Activated CD4-positive, CD25-positive, alpha-beta regulatory T cell (primary cell): Measurements from ENCODE around the gene NBPF3.
"Not testable (repeated sequence)": the region's sequence is repeated elsewhere in the genome, so short reads cannot be mapped to it uniquely, and the experiment has no call there.

ENCODE experiments used
- DNase-seq, 4 experiments: peaks; one replicate each; lab custom pipeline; 2025; lab: John Stamatoyannopoulos, UW

Gene NBPF3

GRCh38 chr1:21439721-21440629, at the start of gene NBPF3:
Gene NBPF3, plus strand, starts transcription at chr1:21440137. Its CDS starts 4,950 bp downstream, at chr1:21445087.
- peak; percentile 75 to 76 (median 75) for DNase-seq

GRCh38 chr1:21391497-21391896, 48.4 kb upstream of the NBPF3 start:
- no peak for DNase-seq

GRCh38 chr1:21392587-21393263, 47.2 kb upstream of the NBPF3 start:
- DNase-seq, result no peak

- DNase-seq, result no peak
Observed at GRCh38 chr1:21396516-21396915, 43.4 kb upstream of the NBPF3 start.

GRCh38 chr1:21397813-21398188, 42.1 kb upstream of the NBPF3 start:
- no peak for DNase-seq

- DNase-seq, result not testable (repeated sequence)
Observed at GRCh38 chr1:21401726-21402346, 38.1 kb upstream of the NBPF3 start.

- DNase-seq, result no peak
Observed at GRCh38 chr1:21406659-21407058, 33.3 kb upstream of the NBPF3 start.

GRCh38 chr1:21409897-21410296, 30.0 kb upstream of the NBPF3 start:
- not testable (repeated sequence) for DNase-seq

- no peak for DNase-seq
Observed at GRCh38 chr1:21414015-21414414, 25.9 kb upstream of the NBPF3 start.

- not testable (repeated sequence) for DNase-seq
Observed at GRCh38 chr1:21420378-21420777, 19.6 kb upstream of the NBPF3 start.

GRCh38 chr1:21421307-21421706, 18.6 kb upstream of the NBPF3 start:
- not testable (repeated sequence) for DNase-seq

- DNase-seq, result not testable (repeated sequence)
Observed at GRCh38 chr1:21427798-21428480, 12.0 kb upstream of the NBPF3 start.

GRCh38 chr1:21428481-21429073, 11.4 kb upstream of the NBPF3 start:
- not testable (repeated sequence) for DNase-seq

- not testable (repeated sequence) for DNase-seq
Observed at GRCh38 chr1:21429210-21429609, 10.7 kb upstream of the NBPF3 start.

- DNase-seq, result not testable (repeated sequence)
Observed at GRCh38 chr1:21430875-21431274, 9.1 kb upstream of the NBPF3 start.

- DNase-seq, result no peak
Observed at GRCh38 chr1:21434394-21434793, 5.5 kb upstream of the NBPF3 start.

GRCh38 chr1:21435646-21436487, 4.1 kb upstream of the NBPF3 start:
- DNase-seq, result no peak

GRCh38 chr1:21436488-21437340, 3.2 kb upstream of the NBPF3 start:
- DNase-seq, result no peak

- no peak for DNase-seq
Observed at GRCh38 chr1:21437341-21437640, 2.6 kb upstream of the NBPF3 start.
